Caco-2 (cell line): ENCODE data around the gene ATP2B1. TPM values are rescaled to one million over a fixed set of nuclear protein-coding genes. Genes with fewer than 3 reads are reported as not detected.

Source experiments
- BruUV-seq: library from RNA; stranded (reverse); fragments of 400-500 nt; replicated peaks from 2 replicates; lab custom pipeline; 2021; lab: Mats Ljungman, UMichigan
- CTCF ChIA-PET: fragments of 300-600 bp; sonication (Branson Sonifier 250); formaldehyde crosslinking; loops from one replicate; lab custom pipeline; 2022; ENCODE audit warnings: antibody characterized with exemption; lab: Charles Lee
- POLR2A ChIA-PET: fragments of 300-600 bp; sonication (Branson Sonifier 250); formaldehyde crosslinking; loops from one replicate; lab custom pipeline; 2022; ENCODE audit warnings: antibody characterized with exemption; lab: Charles Lee
- DNase-seq, 2 experiments: peaks; one replicate each; pipeline versions ENCODE4 v3.0.0 to v3.0.0-alpha.2; 2020 to 2022
- H3K27me3 ChIP-seq: replicated peaks from 2 replicates; pipeline ENCODE4 v1.6.0; 2011; ENCODE audit warnings: low read length; ENCODE audit not compliant: control insufficient read depth, insufficient read depth
- H3K36me3 ChIP-seq: 2 replicates; pipeline ENCODE4 v1.5.1; 2011; ENCODE audit warnings: low read length; ENCODE audit not compliant: control insufficient read depth, insufficient read depth
- H3K4me1 ChIP-seq: fragments of 250-450 bp; sonication (Bioruptor Pico); 2 replicates; pipeline ENCODE4 v1.5.1; 2020; ENCODE audit warnings: mild to moderate bottlenecking
- H3K4me3 ChIP-seq: 2 replicates; pipeline ENCODE4 v1.5.1; 2011; ENCODE audit warnings: low read depth, mild to moderate bottlenecking, control low read depth, low read length
- H3K9me3 ChIP-seq: fragments of 250-450 bp; sonication (Bioruptor Pico); 2 replicates; pipeline ENCODE4 v1.5.1; 2020; ENCODE audit warnings: mild to moderate bottlenecking, moderate library complexity
- H3K27ac Mint-ChIP-seq: one replicate; pipeline ENCODE4 v1.8.0; 2022; ENCODE audit warnings: mixed read lengths; ENCODE audit not compliant: unreplicated experiment
- H3K27me3 Mint-ChIP-seq: one replicate; pipeline ENCODE4 v1.8.0; 2022; ENCODE audit warnings: mixed read lengths; ENCODE audit not compliant: insufficient read depth, unreplicated experiment
- H3K36me3 Mint-ChIP-seq: one replicate; pipeline ENCODE4 v1.8.0; 2022; ENCODE audit warnings: mild to moderate bottlenecking, mixed read lengths; ENCODE audit not compliant: insufficient read depth, unreplicated experiment
- H3K4me1 Mint-ChIP-seq: one replicate; pipeline ENCODE4 v1.8.0; 2022; ENCODE audit warnings: low read depth, mixed read lengths; ENCODE audit not compliant: unreplicated experiment
- H3K4me3 Mint-ChIP-seq: one replicate; pipeline ENCODE4 v1.8.0; 2022; ENCODE audit warnings: mild to moderate bottlenecking, moderate library complexity, mixed read lengths; ENCODE audit not compliant: unreplicated experiment
- H3K9me3 Mint-ChIP-seq: one replicate; pipeline ENCODE4 v1.8.0; 2022; ENCODE audit warnings: mixed read lengths; ENCODE audit not compliant: unreplicated experiment
- intact Hi-C: fragments of 100-400 bp; cut with micrococcal nuclease; formaldehyde crosslinking; loops from one replicate; pipeline ENCODE4 v1.10.0; 2022; ENCODE audit not compliant: unreplicated experiment
- total RNA-seq: library from RNA; stranded (reverse); gene quantifications from 2 replicates; pipeline ENCODE4 v1.2.3, GENCODE V29; 2022
- TF ChIP-seq, protein P1 (sequence below), 2 experiments: fragments of 200-600 bp in 1 of 2; IDR thresholded peaks; 1 replicate in 1 of 2; 2 replicates in 1 of 2; pipeline versions ENCODE4 v1.5.1 to v1.8.0; 2011 to 2022; ENCODE audit warnings: antibody characterized with exemption in 1 of 2, control low read depth in 1 of 2, inconsistent platforms in 1 of 2, low read depth in 1 of 2, low read length in 1 of 2, mild to moderate bottlenecking in 1 of 2, moderate library complexity in 1 of 2; ENCODE audit not compliant: insufficient read depth in 1 of 2, severe bottlenecking in 1 of 2, unreplicated experiment in 1 of 2

ATP2B1 gene
- total RNA-seq, 1 experiment from 2014 or later: 107 TPM

DNA sequence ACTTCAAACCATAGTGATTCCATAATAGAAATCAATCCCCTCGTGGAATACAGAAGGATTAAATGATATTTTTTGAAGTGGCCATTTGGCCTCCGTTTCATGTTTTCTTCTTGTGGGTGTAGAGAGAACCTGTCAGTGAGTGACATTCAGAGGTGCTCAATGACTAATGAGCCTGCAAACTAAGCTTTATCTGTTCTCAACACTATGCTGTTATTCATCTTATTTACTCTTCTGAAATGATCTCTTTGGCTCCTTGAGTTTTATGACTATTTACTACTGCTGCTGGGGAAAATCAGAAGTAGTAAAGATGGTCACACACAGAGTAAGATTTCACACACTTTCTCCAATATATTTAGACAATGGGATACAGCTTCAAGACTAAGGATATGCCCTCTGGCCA lies 30.4 kb downstream of the ATP2B1 start:
- H3K36me3 Mint-ChIP-seq: peaks cover 18% of the 10 kb centered on the region
- H3K9me3 ChIP-seq: peaks cover 17% of the 10 kb centered on the region
- no peaks in the 10 kb centered on the region for H3K27me3 ChIP-seq
- CTCF ChIA-PET: no interaction called here
- intact Hi-C loops: no loop called here
- H3K27me3 Mint-ChIP-seq: no peaks in the 10 kb centered on the region
- POLR2A ChIA-PET: interaction anchor here (0.6 kb wide), 1 partner anchor 47 kb away, joined by 5 read pairs; no protein-coding TSS in a partner anchor
- peaks cover 40% of the 10 kb centered on the region for H3K9me3 Mint-ChIP-seq
- H3K4me3 ChIP-seq: no peak overlapping the region
- no TSS peak for BruUV-seq
- H3K4me1 ChIP-seq: peaks cover 16% of the 10 kb centered on the region
- H3K36me3 ChIP-seq: no peaks in the 10 kb centered on the region
- peaks cover 21% of the 10 kb centered on the region for H3K4me1 Mint-ChIP-seq
- H3K4me3 Mint-ChIP-seq: no peak overlapping the region
- no peak for DNase-seq
- no peak overlapping the region for H3K27ac Mint-ChIP-seq
- TF ChIP-seq, protein P1, sequence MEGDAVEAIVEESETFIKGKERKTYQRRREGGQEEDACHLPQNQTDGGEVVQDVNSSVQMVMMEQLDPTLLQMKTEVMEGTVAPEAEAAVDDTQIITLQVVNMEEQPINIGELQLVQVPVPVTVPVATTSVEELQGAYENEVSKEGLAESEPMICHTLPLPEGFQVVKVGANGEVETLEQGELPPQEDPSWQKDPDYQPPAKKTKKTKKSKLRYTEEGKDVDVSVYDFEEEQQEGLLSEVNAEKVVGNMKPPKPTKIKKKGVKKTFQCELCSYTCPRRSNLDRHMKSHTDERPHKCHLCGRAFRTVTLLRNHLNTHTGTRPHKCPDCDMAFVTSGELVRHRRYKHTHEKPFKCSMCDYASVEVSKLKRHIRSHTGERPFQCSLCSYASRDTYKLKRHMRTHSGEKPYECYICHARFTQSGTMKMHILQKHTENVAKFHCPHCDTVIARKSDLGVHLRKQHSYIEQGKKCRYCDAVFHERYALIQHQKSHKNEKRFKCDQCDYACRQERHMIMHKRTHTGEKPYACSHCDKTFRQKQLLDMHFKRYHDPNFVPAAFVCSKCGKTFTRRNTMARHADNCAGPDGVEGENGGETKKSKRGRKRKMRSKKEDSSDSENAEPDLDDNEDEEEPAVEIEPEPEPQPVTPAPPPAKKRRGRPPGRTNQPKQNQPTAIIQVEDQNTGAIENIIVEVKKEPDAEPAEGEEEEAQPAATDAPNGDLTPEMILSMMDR (IDR thresholded peaks at IDR 0.05; ENCODE audit: insufficient read depth in 1 of 2, low read depth in 1 of 2, low read length in 1 of 2, severe bottlenecking in 1 of 2, unreplicated experiment in 1 of 2): no peak

- Histone ChIP-seq H3K4me3 (no peak overlapping the region), H3K4me1 (peaks cover 19% of the 10 kb centered on the region), H3K27me3 (no peaks in the 10 kb centered on the region), H3K36me3 (no peaks in the 10 kb centered on the region), H3K9me3 (peaks cover 11% of the 10 kb centered on the region)
- ChIA-PET POLR2A (no interaction called here), CTCF (no interaction called here)
- TF ChIP-seq, protein P1 (IDR thresholded peaks at IDR 0.05; ENCODE audit: insufficient read depth in 1 of 2, low read depth in 1 of 2, low read length in 1 of 2, severe bottlenecking in 1 of 2, unreplicated experiment in 1 of 2): no peak
- Mint-ChIP-seq H3K27me3 (no peaks in the 10 kb centered on the region), H3K4me1 (peaks cover 28% of the 10 kb centered on the region), H3K4me3 (no peak overlapping the region), H3K27ac (no peak overlapping the region), H3K36me3 (peaks cover 18% of the 10 kb centered on the region), H3K9me3 (peaks cover 28% of the 10 kb centered on the region)
- BruUV-seq: no TSS peak
- intact Hi-C loops: no loop called here
- DNase-seq: no peak
Observed at GRCh38 chr12:89676930-89677329, 31.7 kb downstream of the ATP2B1 start.

GRCh38 chr12:89674326-89674942 lies 34.2 kb downstream of the ATP2B1 start:
- POLR2A ChIA-PET: no interaction called here
- H3K4me3 ChIP-seq: no peak overlapping the region

More at GRCh38 chr12:89674326-89674942, 34.2 kb downstream of the ATP2B1 start:
- H3K4me1 ChIP-seq: peaks cover 22% of the 10 kb centered on the region
- Mint-ChIP-seq H3K36me3 (peaks cover 3% of the 10 kb centered on the region), H3K27me3 (no peaks in the 10 kb centered on the region), H3K27ac (no peak overlapping the region), H3K4me1 (peaks cover 30% of the 10 kb centered on the region), H3K9me3 (peaks cover 3% of the 10 kb centered on the region), H3K4me3 (no peak overlapping the region)
- DNase-seq: no peak
- no peaks in the 10 kb centered on the region for H3K27me3 ChIP-seq
- no TSS peak for BruUV-seq
- no peaks in the 10 kb centered on the region for H3K36me3 ChIP-seq
- CTCF ChIA-PET: no interaction called here
- TF ChIP-seq, protein P1 (IDR thresholded peaks at IDR 0.05; ENCODE audit: insufficient read depth in 1 of 2, low read depth in 1 of 2, low read length in 1 of 2, severe bottlenecking in 1 of 2, unreplicated experiment in 1 of 2): no peak
- intact Hi-C loops: no loop called here
- H3K9me3 ChIP-seq: no peaks in the 10 kb centered on the region
